Glutamatergic neuron (in vitro differentiated cells): ENCODE results near the gene FBXW12. TPM values are rescaled to one million over a fixed set of nuclear protein-coding genes. Genes with fewer than 3 reads are reported as not detected.
"Not testable (repeated sequence)": the region's sequence is repeated elsewhere in the genome, so short reads cannot be mapped to it uniquely, and the experiment has no call there.

Source experiments
- DNase-seq: peaks from one replicate; pipeline ENCODE4 v3.0.0; 2022
- H3K27ac Mint-ChIP-seq: one replicate; pipeline ENCODE4 v1.8.0; 2020; ENCODE audit warnings: mild to moderate bottlenecking, mixed read lengths, inconsistent platforms; ENCODE audit not compliant: unreplicated experiment
- H3K27me3 Mint-ChIP-seq: one replicate; pipeline ENCODE4 v1.8.0; 2020; ENCODE audit warnings: mild to moderate bottlenecking, moderate library complexity, mixed read lengths, inconsistent platforms; ENCODE audit not compliant: unreplicated experiment
- H3K36me3 Mint-ChIP-seq: one replicate; pipeline ENCODE4 v1.8.0; 2020; ENCODE audit warnings: mild to moderate bottlenecking, mixed read lengths, inconsistent platforms; ENCODE audit not compliant: unreplicated experiment
- H3K4me1 Mint-ChIP-seq: one replicate; pipeline ENCODE4 v1.8.0; 2020; ENCODE audit warnings: mild to moderate bottlenecking, low read depth, mixed read lengths, inconsistent platforms; ENCODE audit not compliant: unreplicated experiment
- H3K4me3 Mint-ChIP-seq: one replicate; pipeline ENCODE4 v1.8.0; 2020; ENCODE audit warnings: mild to moderate bottlenecking, mixed read lengths, inconsistent platforms; ENCODE audit not compliant: unreplicated experiment
- H3K9me3 Mint-ChIP-seq: one replicate; pipeline ENCODE4 v1.8.0; 2020; ENCODE audit warnings: mild to moderate bottlenecking, moderate library complexity, mixed read lengths, inconsistent platforms; ENCODE audit not compliant: unreplicated experiment
- CTCF ChIP-seq: fragments of 200-600 bp; sonication (generic); IDR thresholded peaks from one replicate; pipeline ENCODE4 v1.5.0; 2021; ENCODE audit not compliant: partially characterized antibody, unreplicated experiment
- total RNA-seq: library from RNA; stranded (reverse); fragmentation: NEBNext Ultra II Directional; extraction: Animal tissue kit (Norgen Biotek cat#: 25700); gene quantifications from one replicate; pipeline ENCODE4 v1.2.1, GENCODE V29; 2021; ENCODE audit not compliant: unreplicated experiment

Gene FBXW12
- total RNA-seq, 1 donor from 2014 or later = 0.66 TPM

- peaks cover 4% of the 10 kb centered on the region for H3K27me3 Mint-ChIP-seq
- no peak overlapping the region for H3K4me3 Mint-ChIP-seq
- peaks cover 6% of the 10 kb centered on the region for H3K9me3 Mint-ChIP-seq
- H3K4me1 Mint-ChIP-seq = peaks cover 3% of the 10 kb centered on the region
- H3K36me3 Mint-ChIP-seq = no peaks in the 10 kb centered on the region
- no peak overlapping the region for H3K27ac Mint-ChIP-seq
- no peak for DNase-seq
- no peak for TF ChIP-seq CTCF
These were observed 26.8 kb downstream of the FBXW12 start for GRCh38 chr3:48398701-48399386.

GRCh38 chr3:48399387-48400172 lies 27.6 kb downstream of the FBXW12 start:
- H3K27me3 Mint-ChIP-seq = peaks cover 4% of the 10 kb centered on the region
- H3K4me3 Mint-ChIP-seq = no peak overlapping the region
- no peaks in the 10 kb centered on the region for H3K36me3 Mint-ChIP-seq
- DNase-seq = no peak
- H3K27ac Mint-ChIP-seq = peak overlapping the region; percentile 52
- TF ChIP-seq CTCF = no peak
- peaks cover 8% of the 10 kb centered on the region for H3K9me3 Mint-ChIP-seq
- peaks cover 3% of the 10 kb centered on the region for H3K4me1 Mint-ChIP-seq

- no peak overlapping the region for H3K4me3 Mint-ChIP-seq
- no peak for DNase-seq
- peaks cover 4% of the 10 kb centered on the region for H3K27me3 Mint-ChIP-seq
- no peaks in the 10 kb centered on the region for H3K36me3 Mint-ChIP-seq
- peaks cover 8% of the 10 kb centered on the region for H3K9me3 Mint-ChIP-seq
- peaks cover 3% of the 10 kb centered on the region for H3K4me1 Mint-ChIP-seq
- H3K27ac Mint-ChIP-seq = no peak overlapping the region
- TF ChIP-seq CTCF = peak; percentile 74
These were observed 28.9 kb downstream of the FBXW12 start for GRCh38 chr3:48400824-48401433.

- peaks cover 10% of the 10 kb centered on the region for H3K9me3 Mint-ChIP-seq
- H3K4me3 Mint-ChIP-seq, H3K27me3 Mint-ChIP-seq, H3K27ac Mint-ChIP-seq, DNase-seq, H3K36me3 Mint-ChIP-seq, H3K4me1 Mint-ChIP-seq: not testable (repeated sequence)
These were observed 29.4 kb downstream of the FBXW12 start for GRCh38 chr3:48401434-48401901.

GRCh38 chr3:48402281-48402732 lies 30.3 kb downstream of the FBXW12 start:
- peaks cover 10% of the 10 kb centered on the region for H3K9me3 Mint-ChIP-seq

More at GRCh38 chr3:48402281-48402732, 30.3 kb downstream of the FBXW12 start:
- H3K27ac Mint-ChIP-seq = peak overlapping the region; percentile 48
- TF ChIP-seq CTCF = no peak
- H3K36me3 Mint-ChIP-seq = no peaks in the 10 kb centered on the region
- DNase-seq = no peak
- peaks cover 3% of the 10 kb centered on the region for H3K4me1 Mint-ChIP-seq
- peaks cover 7% of the 10 kb centered on the region for H3K27me3 Mint-ChIP-seq
- H3K4me3 Mint-ChIP-seq = no peak overlapping the region
